Panc1 (cell line): ENCODE measurements around the gene RPL12. TPM values are rescaled to one million over a fixed set of nuclear protein-coding genes. Genes with fewer than 3 reads are reported as not detected.
A peak's percentile ranks its signal among the peaks of the same experiment; 100 is the strongest.

Experiments
- ATAC-seq: fragments of 200-7000 bp; cut with Tn5 transposase; 2 replicates; pipeline ENCODE4 v1.9.1; 2020; ENCODE audit warnings: mild to moderate bottlenecking, moderate library complexity
- BruUV-seq: library from RNA; stranded (reverse); fragments of 400-500 nt; replicated peaks from 2 replicates; lab custom pipeline; 2021; lab: Mats Ljungman, UMichigan
- CTCF ChIA-PET: fragments of 300-600 bp; sonication (Branson Sonifier 250); formaldehyde crosslinking; loops from one replicate; lab custom pipeline; 2022; ENCODE audit warnings: antibody characterized with exemption; lab: Charles Lee
- POLR2A ChIA-PET: fragments of 300-600 bp; sonication (Branson Sonifier 250); formaldehyde crosslinking; loops from one replicate; lab custom pipeline; 2022; ENCODE audit warnings: antibody characterized with exemption; lab: Charles Lee
- DNase-seq: peaks from one replicate; pipeline ENCODE4 v3.0.0-alpha.2; 2010; ENCODE audit warnings: low read depth, low spot score
- H3K27ac ChIP-seq: 2 replicates; pipeline ENCODE4 v1.5.1; 2011; ENCODE audit warnings: mild to moderate bottlenecking, low read length, inconsistent platforms
- H3K27me3 ChIP-seq: fragments of 200-500 bp; sonication (Bioruptor generic); 2 replicates; pipeline ENCODE4 v1.6.0; 2014; ENCODE audit warnings: low read length, inconsistent platforms; ENCODE audit not compliant: control insufficient read depth, insufficient read depth
- H3K36me3 ChIP-seq: fragments of 200-500 bp; sonication (Bioruptor generic); 2 replicates; pipeline ENCODE4 v1.5.1; 2014; ENCODE audit warnings: inconsistent platforms, mild to moderate bottlenecking, low read length, moderate library complexity; ENCODE audit not compliant: control insufficient read depth, insufficient read depth
- H3K4me1 ChIP-seq: 2 replicates; pipeline ENCODE4 v1.5.1; 2011; ENCODE audit warnings: inconsistent platforms, mild to moderate bottlenecking, low read length, moderate library complexity; ENCODE audit not compliant: control insufficient read depth, insufficient read depth
- H3K4me3 ChIP-seq, 2 experiments: 2 replicates each; pipeline ENCODE4 v1.5.1; 2011 to 2012; ENCODE audit warnings: low read depth in 2 of 2, low read length in 2 of 2, mild to moderate bottlenecking in 2 of 2, inconsistent platforms in 1 of 2, moderate library complexity in 1 of 2
- H3K9me3 ChIP-seq: fragments of 200-500 bp; sonication (Bioruptor generic); 2 replicates; pipeline ENCODE4 v1.5.1; 2014; ENCODE audit warnings: low read depth, mild to moderate bottlenecking, inconsistent platforms, low read length, moderate library complexity; ENCODE audit not compliant: control insufficient read depth, insufficient read depth
- POLR2AphosphoS5 ChIP-seq: IDR thresholded peaks from 2 replicates; pipeline ENCODE4 v1.6.1; 2012; ENCODE audit warnings: mild to moderate bottlenecking, low read depth, low read length, moderate library complexity
- SIN3A ChIP-seq: IDR thresholded peaks from 2 replicates; pipeline ENCODE4 v1.6.1; 2012; ENCODE audit warnings: low read depth, mild to moderate bottlenecking, low read length, moderate library complexity, borderline replicate concordance; ENCODE audit not compliant: insufficient read depth
- TCF7L2 ChIP-seq: IDR thresholded peaks from 2 replicates; pipeline ENCODE4 v1.6.1; 2011; ENCODE audit warnings: mild to moderate bottlenecking, low read depth, low read length, inconsistent platforms
- in situ Hi-C: cut with HindIII; loops from 2 replicates; pipeline ENCODE4 v1.10.0; 2016; ENCODE audit warnings: low sequenced_read_pairs, low pct_unique_long_range_greater_than_20kb
- intact Hi-C: fragments of 100-400 bp; cut with micrococcal nuclease; formaldehyde crosslinking; loops from one replicate; pipeline ENCODE4 v1.10.0; 2022; ENCODE audit not compliant: unreplicated experiment
- total RNA-seq: library from RNA; stranded (reverse); gene quantifications from one replicate; pipeline ENCODE4 v1.2.1, GENCODE V29; 2021; ENCODE audit not compliant: unreplicated experiment
- TF ChIP-seq, protein P1 (sequence below): fragments of 450-650 bp; IDR thresholded peaks from 2 replicates; pipeline ENCODE4 v1.5.1; 2017; ENCODE audit warnings: mild to moderate bottlenecking
- TF ChIP-seq, protein P2 (sequence below), 2 experiments: IDR thresholded peaks; 2 replicates each; pipeline ENCODE4 v1.6.1; 2011 to 2012; ENCODE audit warnings: low read depth in 2 of 2, control low read depth in 1 of 2, low read length in 1 of 2, mild to moderate bottlenecking in 1 of 2, moderate library complexity in 1 of 2; ENCODE audit not compliant: insufficient read depth in 1 of 2

RPL12 gene
- total RNA-seq, 1 experiment from 2014 or later: 951 TPM

DNA sequence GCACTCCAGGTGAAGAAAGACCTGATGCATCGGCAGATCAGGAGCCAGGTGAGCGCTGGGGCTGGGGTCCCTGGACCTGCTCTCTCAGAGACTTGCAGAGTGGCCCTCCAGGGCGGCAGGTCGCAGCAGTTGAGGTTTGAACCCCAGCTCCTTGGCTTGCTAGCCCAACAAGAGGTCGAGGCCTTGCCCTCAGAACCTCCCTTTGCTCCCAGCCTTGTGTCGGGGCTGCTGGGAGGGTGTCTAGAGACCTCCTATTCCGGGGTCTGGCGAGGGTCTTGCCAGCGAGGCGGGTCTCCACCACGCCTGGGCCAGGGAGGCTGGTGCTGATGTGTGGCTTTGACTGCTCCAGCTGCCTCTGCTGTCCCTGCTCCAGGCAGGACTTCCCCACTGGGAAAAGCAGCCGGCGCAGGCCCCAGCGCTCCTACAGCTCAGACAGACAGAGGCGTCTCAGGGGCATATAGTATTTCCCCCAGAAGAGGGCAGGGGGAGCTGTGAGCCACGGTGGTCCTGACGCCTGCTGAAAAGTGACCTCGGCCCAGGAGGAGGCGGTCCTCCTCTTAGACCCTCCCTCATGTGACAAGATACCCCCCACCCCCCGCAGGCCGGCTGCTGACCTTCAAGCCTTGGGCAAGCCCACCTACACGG, 38.4 kb upstream of the RPL12 start:
- ATAC-seq (peak; percentile 59), DNase-seq (no peak)
- CTCF ChIA-PET: interaction anchor here (0.6 kb wide), 1 partner anchor 310 kb away, joined by 5 read pairs; no protein-coding TSS in a partner anchor
- H3K4me1 ChIP-seq: no peaks in the 10 kb centered on the region
- H3K4me3 ChIP-seq: no peak overlapping the region
- POLR2A ChIA-PET: interaction anchor here (0.6 kb wide), 1 partner anchor 362 kb away, joined by 11 read pairs; no protein-coding TSS in a partner anchor
- in situ Hi-C loops: no loop called here
- no peak overlapping the region for H3K27ac ChIP-seq
- TF ChIP-seq POLR2AphosphoS5: no peak
- TF ChIP-seq SIN3A: no peak
- TF ChIP-seq, protein P1, sequence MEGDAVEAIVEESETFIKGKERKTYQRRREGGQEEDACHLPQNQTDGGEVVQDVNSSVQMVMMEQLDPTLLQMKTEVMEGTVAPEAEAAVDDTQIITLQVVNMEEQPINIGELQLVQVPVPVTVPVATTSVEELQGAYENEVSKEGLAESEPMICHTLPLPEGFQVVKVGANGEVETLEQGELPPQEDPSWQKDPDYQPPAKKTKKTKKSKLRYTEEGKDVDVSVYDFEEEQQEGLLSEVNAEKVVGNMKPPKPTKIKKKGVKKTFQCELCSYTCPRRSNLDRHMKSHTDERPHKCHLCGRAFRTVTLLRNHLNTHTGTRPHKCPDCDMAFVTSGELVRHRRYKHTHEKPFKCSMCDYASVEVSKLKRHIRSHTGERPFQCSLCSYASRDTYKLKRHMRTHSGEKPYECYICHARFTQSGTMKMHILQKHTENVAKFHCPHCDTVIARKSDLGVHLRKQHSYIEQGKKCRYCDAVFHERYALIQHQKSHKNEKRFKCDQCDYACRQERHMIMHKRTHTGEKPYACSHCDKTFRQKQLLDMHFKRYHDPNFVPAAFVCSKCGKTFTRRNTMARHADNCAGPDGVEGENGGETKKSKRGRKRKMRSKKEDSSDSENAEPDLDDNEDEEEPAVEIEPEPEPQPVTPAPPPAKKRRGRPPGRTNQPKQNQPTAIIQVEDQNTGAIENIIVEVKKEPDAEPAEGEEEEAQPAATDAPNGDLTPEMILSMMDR: no peak; the same call in 1 of the 2 replicates
- TF ChIP-seq TCF7L2: no peak
- TF ChIP-seq, protein P2, sequence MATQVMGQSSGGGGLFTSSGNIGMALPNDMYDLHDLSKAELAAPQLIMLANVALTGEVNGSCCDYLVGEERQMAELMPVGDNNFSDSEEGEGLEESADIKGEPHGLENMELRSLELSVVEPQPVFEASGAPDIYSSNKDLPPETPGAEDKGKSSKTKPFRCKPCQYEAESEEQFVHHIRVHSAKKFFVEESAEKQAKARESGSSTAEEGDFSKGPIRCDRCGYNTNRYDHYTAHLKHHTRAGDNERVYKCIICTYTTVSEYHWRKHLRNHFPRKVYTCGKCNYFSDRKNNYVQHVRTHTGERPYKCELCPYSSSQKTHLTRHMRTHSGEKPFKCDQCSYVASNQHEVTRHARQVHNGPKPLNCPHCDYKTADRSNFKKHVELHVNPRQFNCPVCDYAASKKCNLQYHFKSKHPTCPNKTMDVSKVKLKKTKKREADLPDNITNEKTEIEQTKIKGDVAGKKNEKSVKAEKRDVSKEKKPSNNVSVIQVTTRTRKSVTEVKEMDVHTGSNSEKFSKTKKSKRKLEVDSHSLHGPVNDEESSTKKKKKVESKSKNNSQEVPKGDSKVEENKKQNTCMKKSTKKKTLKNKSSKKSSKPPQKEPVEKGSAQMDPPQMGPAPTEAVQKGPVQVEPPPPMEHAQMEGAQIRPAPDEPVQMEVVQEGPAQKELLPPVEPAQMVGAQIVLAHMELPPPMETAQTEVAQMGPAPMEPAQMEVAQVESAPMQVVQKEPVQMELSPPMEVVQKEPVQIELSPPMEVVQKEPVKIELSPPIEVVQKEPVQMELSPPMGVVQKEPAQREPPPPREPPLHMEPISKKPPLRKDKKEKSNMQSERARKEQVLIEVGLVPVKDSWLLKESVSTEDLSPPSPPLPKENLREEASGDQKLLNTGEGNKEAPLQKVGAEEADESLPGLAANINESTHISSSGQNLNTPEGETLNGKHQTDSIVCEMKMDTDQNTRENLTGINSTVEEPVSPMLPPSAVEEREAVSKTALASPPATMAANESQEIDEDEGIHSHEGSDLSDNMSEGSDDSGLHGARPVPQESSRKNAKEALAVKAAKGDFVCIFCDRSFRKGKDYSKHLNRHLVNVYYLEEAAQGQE (IDR thresholded peaks at IDR 0.05; ENCODE audit: insufficient read depth in 1 of 2, low read depth in 2 of 2, low read length in 1 of 2): no peak
- BruUV-seq: no TSS peak
- no peaks in the 10 kb centered on the region for H3K27me3 ChIP-seq
- intact Hi-C loops: no loop called here
- no peaks in the 10 kb centered on the region for H3K9me3 ChIP-seq
- no peaks in the 10 kb centered on the region for H3K36me3 ChIP-seq

DNA sequence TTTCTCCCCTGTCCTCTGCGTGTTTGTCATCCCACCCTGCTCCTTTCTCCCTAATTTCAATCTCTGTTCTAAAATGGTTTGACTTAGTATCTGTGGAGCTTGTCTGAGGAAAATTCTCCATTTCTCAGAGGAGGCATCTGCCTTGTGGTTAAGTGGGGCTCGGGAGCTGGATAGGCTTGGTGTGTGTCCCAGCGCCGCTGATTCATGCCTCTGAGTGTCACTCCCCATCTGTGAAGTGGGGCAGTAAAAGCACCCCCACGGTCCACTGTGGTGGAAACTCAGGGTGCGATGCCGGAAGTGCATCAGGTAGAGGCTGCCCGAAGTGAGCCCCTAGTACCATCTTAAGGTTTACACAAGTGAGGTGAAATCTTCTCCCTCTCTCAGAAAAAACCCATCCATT, 37.7 kb upstream of the RPL12 start:
- TF ChIP-seq TCF7L2 (no peak), POLR2AphosphoS5 (no peak), SIN3A (no peak)
- TF ChIP-seq, protein P2 (IDR thresholded peaks at IDR 0.05; ENCODE audit: insufficient read depth in 1 of 2, low read depth in 2 of 2, low read length in 1 of 2): no peak
- TF ChIP-seq, protein P1: no peak
- ATAC-seq: no peak
- Histone ChIP-seq H3K27me3 (no peaks in the 10 kb centered on the region), H3K27ac (no peak overlapping the region), H3K4me3 (no peak overlapping the region), H3K9me3 (no peaks in the 10 kb centered on the region), H3K36me3 (no peaks in the 10 kb centered on the region), H3K4me1 (no peaks in the 10 kb centered on the region)
- intact Hi-C loops (no loop called here), in situ Hi-C loops (no loop called here)
- ChIA-PET POLR2A (no interaction called here), CTCF (no interaction called here)
- DNase-seq: no peak
- no TSS peak for BruUV-seq
